ENCODE measurements around the gene BUB1. TPM values are rescaled to one million over a fixed set of nuclear protein-coding genes. Genes with fewer than 3 reads are reported as not detected.

The BUB1 gene
- polyA plus RNA-seq: 0.94 TPM

- Mint-ChIP-seq H3K4me1 (peaks cover 16 to 24% (median 22%) of the 10 kb centered on the region in 3 donors), H3K27me3 (no peaks in the 10 kb centered on the region), H3K36me3 (no peaks in the 10 kb centered on the region), H3K27ac (peak within 1 kb of the TSS; percentile 79 to 93 (median 81)), H3K4me3 (peak within 1 kb of the TSS; percentile 95 to 100 (median 96)), H3K9me3 (no peaks in the 10 kb centered on the region)
Observed at GRCh38 chr2:110677530-110678456, at the start of gene BUB1. Gene BUB1, minus strand, starts transcription at chr2:110678063. Its CDS starts 68 bp downstream, at chr2:110677995.

- Mint-ChIP-seq H3K4me1 (peaks cover 3 to 6% (median 5%) of the 10 kb centered on the region in 3 donors), H3K27me3 (peaks cover 15% of the 10 kb centered on the region), H3K36me3 (no peaks in the 10 kb centered on the region), H3K9me3 (peaks cover 0 to 2% (median 0%) of the 10 kb centered on the region in 3 donors), H3K4me3 (no peak overlapping the region), H3K27ac (no peak overlapping the region)
Observed at GRCh38 chr2:110726285-110726684, 48.4 kb upstream of the BUB1 start.

GRCh38 chr2:110725859-110726258, 48.0 kb upstream of the BUB1 start:
- Mint-ChIP-seq H3K9me3 (peaks cover 0 to 2% (median 0%) of the 10 kb centered on the region in 3 donors), H3K36me3 (no peaks in the 10 kb centered on the region), H3K27ac (no peak overlapping the region), H3K4me1 (peaks cover under 1 to 4% (median 2%) of the 10 kb centered on the region in 3 donors), H3K4me3 (no peak overlapping the region), H3K27me3 (peaks cover 11% of the 10 kb centered on the region)

GRCh38 chr2:110725370-110725769, 47.5 kb upstream of the BUB1 start:
- peaks cover 0 to 2% (median 0%) of the 10 kb centered on the region in 3 donors for H3K9me3 Mint-ChIP-seq
- no peaks in the 10 kb centered on the region for H3K36me3 Mint-ChIP-seq
- H3K27ac Mint-ChIP-seq: no peak overlapping the region
- H3K4me3 Mint-ChIP-seq: no peak overlapping the region
- peaks cover 9% of the 10 kb centered on the region for H3K27me3 Mint-ChIP-seq
- peaks cover 0 to 4% (median 0%) of the 10 kb centered on the region in 3 donors for H3K4me1 Mint-ChIP-seq

- no peak overlapping the region for H3K4me3 Mint-ChIP-seq
- no peak overlapping the region for H3K27ac Mint-ChIP-seq
- peaks cover 0 to 4% (median 0%) of the 10 kb centered on the region in 3 donors for H3K4me1 Mint-ChIP-seq
- H3K27me3 Mint-ChIP-seq: peaks cover 10% of the 10 kb centered on the region
- no peaks in the 10 kb centered on the region for H3K36me3 Mint-ChIP-seq
- peaks cover 0 to 2% (median 0%) of the 10 kb centered on the region in 3 donors for H3K9me3 Mint-ChIP-seq
Observed at GRCh38 chr2:110724820-110725219, 47.0 kb upstream of the BUB1 start.

- H3K27me3 Mint-ChIP-seq: peaks cover 25% of the 10 kb centered on the region
Observed at GRCh38 chr2:110720547-110720946, 42.7 kb upstream of the BUB1 start.

GRCh38 chr2:110718990-110719389, 41.1 kb upstream of the BUB1 start:
- Mint-ChIP-seq H3K27me3 (peaks cover 29% of the 10 kb centered on the region), H3K4me1 (peaks cover 0 to 4% (median 0%) of the 10 kb centered on the region in 3 donors), H3K27ac (no peak overlapping the region), H3K4me3 (no peak overlapping the region), H3K9me3 (no peaks in the 10 kb centered on the region), H3K36me3 (no peaks in the 10 kb centered on the region)

More at GRCh38 chr2:110720547-110720946, 42.7 kb upstream of the BUB1 start:
- Mint-ChIP-seq H3K4me1 (peaks cover 0 to 4% (median 0%) of the 10 kb centered on the region in 3 donors), H3K4me3 (no peak overlapping the region), H3K36me3 (no peaks in the 10 kb centered on the region), H3K9me3 (peaks cover 0 to 2% (median 0%) of the 10 kb centered on the region in 3 donors), H3K27ac (no peak overlapping the region)

- Mint-ChIP-seq H3K36me3 (no peaks in the 10 kb centered on the region), H3K9me3 (no peaks in the 10 kb centered on the region), H3K4me3 (no peak overlapping the region), H3K27me3 (peaks cover 30% of the 10 kb centered on the region), H3K27ac (no peak overlapping the region), H3K4me1 (no peaks in the 10 kb centered on the region)
Observed at GRCh38 chr2:110718382-110718781, 40.5 kb upstream of the BUB1 start.

GRCh38 chr2:110717734-110718133, 39.9 kb upstream of the BUB1 start:
- peaks cover 2% of the 10 kb centered on the region for H3K36me3 Mint-ChIP-seq
- H3K27ac Mint-ChIP-seq: no peak overlapping the region
- no peak overlapping the region for H3K4me3 Mint-ChIP-seq
- H3K27me3 Mint-ChIP-seq: peaks cover 33% of the 10 kb centered on the region
- no peaks in the 10 kb centered on the region for H3K4me1 Mint-ChIP-seq
- H3K9me3 Mint-ChIP-seq: peaks cover 0 to 2% (median 0%) of the 10 kb centered on the region in 3 donors

- no peaks in the 10 kb centered on the region for H3K4me1 Mint-ChIP-seq
- peaks cover 2% of the 10 kb centered on the region for H3K36me3 Mint-ChIP-seq
- H3K9me3 Mint-ChIP-seq: peaks cover 0 to 2% (median 0%) of the 10 kb centered on the region in 3 donors
- no peak overlapping the region for H3K27ac Mint-ChIP-seq
- H3K4me3 Mint-ChIP-seq: no peak overlapping the region
- peaks cover 39% of the 10 kb centered on the region for H3K27me3 Mint-ChIP-seq
Observed at GRCh38 chr2:110716959-110717645, 39.2 kb upstream of the BUB1 start.

GRCh38 chr2:110714452-110715224, 36.8 kb upstream of the BUB1 start:
- H3K4me1 Mint-ChIP-seq: no peaks in the 10 kb centered on the region
- peaks cover 0 to 2% (median 0%) of the 10 kb centered on the region in 3 donors for H3K9me3 Mint-ChIP-seq
- H3K4me3 Mint-ChIP-seq: no peak overlapping the region
- H3K27ac Mint-ChIP-seq: no peak overlapping the region
- H3K27me3 Mint-ChIP-seq: peaks cover 42% of the 10 kb centered on the region
- peaks cover 2% of the 10 kb centered on the region for H3K36me3 Mint-ChIP-seq

- Mint-ChIP-seq H3K36me3 (peaks cover 2% of the 10 kb centered on the region), H3K27ac (no peak overlapping the region), H3K27me3 (peaks cover 38% of the 10 kb centered on the region), H3K9me3 (peaks cover 0 to 2% (median 0%) of the 10 kb centered on the region in 3 donors), H3K4me1 (no peaks in the 10 kb centered on the region), H3K4me3 (no peak overlapping the region)
Observed at GRCh38 chr2:110713513-110714362, 35.9 kb upstream of the BUB1 start.

- H3K9me3 Mint-ChIP-seq: peaks cover 0 to 2% (median 1%) of the 10 kb centered on the region in 3 donors
- no peak overlapping the region for H3K27ac Mint-ChIP-seq
- peaks cover 34% of the 10 kb centered on the region for H3K27me3 Mint-ChIP-seq
- H3K4me1 Mint-ChIP-seq: no peaks in the 10 kb centered on the region
- H3K36me3 Mint-ChIP-seq: peaks cover 2% of the 10 kb centered on the region
- H3K4me3 Mint-ChIP-seq: no peak overlapping the region
Observed at GRCh38 chr2:110712737-110713136, 34.9 kb upstream of the BUB1 start.

- Mint-ChIP-seq H3K4me1 (no peaks in the 10 kb centered on the region), H3K27ac (no peak overlapping the region)
Observed at GRCh38 chr2:110708455-110708854, 30.6 kb upstream of the BUB1 start.

More at GRCh38 chr2:110708455-110708854, 30.6 kb upstream of the BUB1 start:
- Mint-ChIP-seq H3K27me3 (peaks cover 28% of the 10 kb centered on the region), H3K36me3 (peaks cover 4% of the 10 kb centered on the region), H3K9me3 (peaks cover 0 to 3% (median 2%) of the 10 kb centered on the region in 3 donors), H3K4me3 (no peak overlapping the region)
